GM03348 (cell line): ENCODE measurements around the gene KRT25.

Experiments used
- DNase-seq: peaks from one replicate; pipeline ENCODE4 v3.0.0; 2012; ENCODE audit warnings: low spot score

Gene KRT25, protein sequence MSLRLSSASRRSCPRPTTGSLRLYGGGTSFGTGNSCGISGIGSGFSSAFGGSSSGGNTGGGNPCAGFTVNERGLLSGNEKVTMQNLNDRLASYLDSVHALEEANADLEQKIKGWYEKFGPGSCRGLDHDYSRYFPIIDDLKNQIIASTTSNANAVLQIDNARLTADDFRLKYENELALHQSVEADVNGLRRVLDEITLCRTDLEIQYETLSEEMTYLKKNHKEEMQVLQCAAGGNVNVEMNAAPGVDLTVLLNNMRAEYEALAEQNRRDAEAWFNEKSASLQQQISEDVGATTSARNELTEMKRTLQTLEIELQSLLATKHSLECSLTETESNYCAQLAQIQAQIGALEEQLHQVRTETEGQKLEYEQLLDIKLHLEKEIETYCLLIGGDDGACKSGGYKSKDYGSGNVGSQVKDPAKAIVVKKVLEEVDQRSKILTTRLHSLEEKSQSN

GRCh38 chr17:40755231-40755630 lies at the start of gene KRT25:
Gene KRT25 (minus strand): TSS chr17:40755331. CDS start chr17:40755271, 60 bp downstream.
- no peak for DNase-seq

- DNase-seq, result peak; percentile 90
Observed at GRCh38 chr17:40803617-40804082, 48.5 kb upstream of the KRT25 start.

- DNase-seq, result no peak
Observed at GRCh38 chr17:40801157-40801556, 46.0 kb upstream of the KRT25 start.

DNA sequence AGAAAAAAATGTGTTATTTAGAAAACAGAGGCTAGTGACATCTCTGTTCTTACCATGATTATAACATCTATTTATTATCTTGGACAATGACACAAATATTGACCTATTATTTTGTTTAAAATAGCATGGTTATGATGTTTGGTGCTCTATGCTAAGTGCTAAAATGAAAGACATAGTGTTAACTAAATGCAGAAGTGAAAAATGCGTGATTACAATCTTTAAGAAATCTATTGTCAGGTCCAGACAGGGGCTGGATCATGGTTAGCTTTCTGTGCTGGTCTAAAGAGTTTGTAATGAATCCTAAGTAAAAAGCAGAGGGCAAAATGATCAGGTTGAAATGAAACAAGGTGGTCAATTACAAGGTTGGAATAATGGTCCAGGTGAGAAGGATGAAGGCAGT lies 45.2 kb upstream of the KRT25 start:
- DNase-seq, result no peak

DNA sequence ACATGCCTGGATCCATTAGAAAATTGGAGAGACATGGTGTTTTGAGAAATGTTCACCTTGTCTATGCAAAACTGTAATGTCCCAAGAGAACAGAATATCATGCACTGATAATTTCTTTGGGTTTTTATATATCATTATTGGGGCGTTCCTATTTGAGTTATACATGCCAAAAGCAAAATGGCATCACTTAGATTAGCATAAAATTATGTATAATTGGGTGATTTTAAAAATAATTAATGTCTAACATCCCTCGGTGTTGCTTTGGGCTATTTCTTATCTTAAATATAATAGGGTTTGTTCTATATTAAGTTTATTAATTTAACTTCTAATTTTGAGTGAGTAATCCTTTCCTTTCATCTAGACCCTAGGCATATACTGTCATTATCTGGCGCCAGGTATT lies 44.7 kb upstream of the KRT25 start, which contains the start of gene KRT28:
Gene KRT28 (minus strand): TSS at position 101 of the 400 bp plus-strand sequence. CDS start 66 bp downstream, at position 35.
- DNase-seq, result no peak

DNA sequence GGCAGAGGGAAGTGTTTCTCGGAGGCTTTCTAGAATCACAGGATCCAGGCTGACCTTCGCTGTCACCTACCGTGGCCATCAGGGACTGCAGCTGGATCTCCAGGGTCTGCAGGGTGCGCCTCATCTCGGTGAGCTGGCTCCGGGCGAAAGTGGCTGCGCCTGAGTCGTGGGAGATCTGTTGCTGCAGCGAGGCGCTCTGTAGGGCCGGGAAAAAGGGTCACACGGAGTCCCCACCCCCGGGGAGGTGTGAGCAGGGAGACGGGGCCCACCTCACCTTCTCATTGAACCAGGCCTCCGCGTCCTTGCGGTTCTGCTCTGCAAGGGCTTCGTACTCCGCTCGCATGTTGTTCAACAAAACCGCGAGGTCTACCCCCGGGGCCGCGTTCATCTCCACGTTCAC lies 41.7 kb upstream of the KRT25 start:
- DNase-seq, result no peak

- no peak for DNase-seq
Observed at GRCh38 chr17:40795019-40795667, 40.0 kb upstream of the KRT25 start.

- DNase-seq, result no peak
Observed at GRCh38 chr17:40794466-40794865, 39.3 kb upstream of the KRT25 start.

GRCh38 chr17:40793832-40794231 lies 38.7 kb upstream of the KRT25 start:
- no peak for DNase-seq

- peak; percentile 61 for DNase-seq
Observed at GRCh38 chr17:40791787-40792436, 36.8 kb upstream of the KRT25 start.

GRCh38 chr17:40791111-40791510 lies 36.0 kb upstream of the KRT25 start:
- peak; percentile 15 for DNase-seq

DNA sequence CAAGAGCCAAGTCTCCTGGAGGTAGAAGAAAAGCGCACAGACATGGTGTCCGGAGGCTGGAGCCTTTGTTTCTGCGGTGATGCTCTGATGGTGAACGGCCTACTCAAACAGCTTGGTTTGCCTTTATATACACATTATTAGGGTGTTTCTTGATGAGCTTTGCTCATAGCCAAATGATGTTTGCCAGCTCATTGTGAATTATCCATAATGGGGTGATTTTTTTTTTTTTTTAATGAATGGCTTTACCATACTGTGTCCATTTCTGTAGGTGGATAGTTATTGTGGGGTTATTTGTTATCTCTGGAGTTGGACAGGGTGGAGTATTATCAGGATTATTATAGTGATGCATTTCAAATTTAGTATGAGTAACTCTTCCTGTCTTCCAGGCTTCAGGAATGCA lies 27.3 kb upstream of the KRT25 start, which contains the start of gene KRT27:
Gene KRT27 (minus strand): TSS at position 101 of the 400 bp plus-strand sequence. CDS start 57 bp downstream, at position 44.
- DNase-seq, result no peak

DNA sequence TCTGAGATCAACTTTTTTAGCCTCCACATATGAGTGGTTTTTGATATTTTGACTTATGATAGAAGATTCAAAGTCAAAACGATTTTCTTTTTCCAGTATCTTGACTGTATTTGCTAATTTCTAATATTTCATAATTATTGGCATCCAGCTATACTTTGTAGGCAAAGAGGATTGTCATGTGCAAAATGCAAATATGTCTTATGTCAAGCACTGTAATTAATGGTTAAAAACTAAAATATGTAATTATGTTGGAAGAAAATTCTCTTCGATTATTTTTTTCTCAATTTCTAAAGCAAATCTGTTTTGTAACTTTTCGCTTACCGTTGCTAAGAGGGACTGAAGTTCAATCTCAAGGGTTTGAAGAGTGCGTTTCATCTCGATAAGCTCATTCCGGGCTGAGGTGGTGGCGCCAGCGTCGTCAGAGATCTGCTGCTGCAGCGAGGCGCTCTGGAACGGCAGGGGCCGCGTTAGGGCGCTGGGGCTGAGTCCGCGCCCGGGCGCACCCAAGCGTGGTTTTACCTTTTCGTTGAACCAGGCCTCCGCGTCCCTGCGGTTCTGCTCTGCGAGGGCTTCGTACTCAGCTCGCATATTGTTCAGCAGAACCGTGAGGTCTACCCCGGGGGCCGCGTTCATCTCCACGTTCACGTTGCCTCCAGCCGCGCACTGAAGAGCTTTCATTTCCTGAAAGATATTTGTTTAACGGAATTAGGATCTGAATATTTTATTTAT lies 24.2 kb upstream of the KRT25 start:
- DNase-seq, result no peak

DNA sequence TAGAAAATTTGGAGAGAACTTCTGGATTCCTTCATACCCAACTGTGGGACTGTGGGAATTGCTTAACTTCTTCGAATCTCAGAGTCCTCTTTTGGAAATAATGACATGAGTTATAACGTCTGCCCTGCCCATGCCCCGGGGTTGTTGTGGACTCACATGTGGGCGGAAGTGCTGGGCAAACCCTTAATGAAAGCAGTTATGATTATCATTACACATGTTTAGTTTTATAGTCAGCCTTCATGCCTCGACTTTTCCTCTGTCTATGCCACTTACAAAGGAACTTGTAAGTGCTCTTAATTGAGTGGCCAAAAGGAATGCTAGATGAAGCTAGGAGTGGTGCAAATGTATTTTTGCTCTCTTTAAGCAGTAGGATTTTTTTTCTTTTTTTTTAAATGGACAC lies 23.3 kb upstream of the KRT25 start:
- no peak for DNase-seq

DNA sequence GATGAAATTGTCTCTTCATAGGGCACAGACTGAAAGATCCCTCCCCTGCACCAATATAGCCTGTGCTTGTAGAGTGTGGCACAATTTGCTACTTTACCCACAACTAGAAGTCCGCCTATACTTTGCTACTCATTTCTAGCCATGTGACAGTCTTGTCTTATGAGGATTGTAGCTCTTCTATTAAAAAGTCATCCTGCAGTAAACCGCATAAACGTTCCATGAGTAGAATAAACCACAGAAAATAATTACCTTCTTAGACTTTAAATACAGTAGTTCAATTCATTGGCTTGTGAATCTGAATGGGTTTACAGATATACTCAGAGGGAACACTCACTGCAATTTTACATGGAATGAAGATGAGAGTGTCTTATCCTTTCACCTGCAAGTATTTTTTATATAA lies 22.8 kb upstream of the KRT25 start:
- DNase-seq, result no peak

DNA sequence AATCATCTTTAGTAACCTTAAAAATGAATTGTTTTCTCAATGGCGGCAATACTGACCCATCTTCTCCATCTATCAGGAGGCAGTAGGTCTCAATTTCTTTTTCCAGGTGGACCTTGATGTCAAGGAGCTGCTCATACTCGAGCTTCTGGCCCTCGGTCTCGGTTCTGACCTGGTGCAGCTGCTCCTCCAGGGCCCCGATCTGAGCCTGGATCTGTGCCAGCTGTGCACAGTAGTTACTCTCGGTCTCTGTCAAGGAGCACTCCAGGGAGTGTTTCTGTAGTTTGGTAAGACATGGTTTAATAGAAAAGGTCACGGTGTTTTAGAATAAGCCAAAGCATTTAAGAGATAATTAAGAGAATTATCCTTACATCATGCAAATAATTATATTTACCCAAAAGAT lies 22.3 kb upstream of the KRT25 start:
- DNase-seq, result no peak

DNA sequence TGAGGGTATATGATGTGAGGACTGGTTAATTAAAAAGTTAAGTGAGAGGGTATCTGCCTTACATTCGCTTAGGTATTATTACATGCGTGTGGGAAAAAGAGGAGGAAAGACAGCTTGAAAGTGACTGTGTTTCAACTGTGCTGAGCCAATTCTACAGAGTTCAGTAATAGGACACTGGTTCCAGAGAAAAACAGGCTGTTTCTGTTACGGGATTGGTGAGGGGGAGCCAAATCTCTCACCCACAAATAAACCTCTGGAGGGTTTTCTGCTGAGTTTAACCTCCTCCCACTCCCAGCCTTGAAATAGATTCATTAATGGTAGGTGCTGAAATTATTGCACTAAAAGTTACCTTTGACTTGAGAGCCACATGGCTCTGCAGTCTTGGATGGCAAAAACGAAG lies 20.8 kb upstream of the KRT25 start:
- DNase-seq, result no peak

DNA sequence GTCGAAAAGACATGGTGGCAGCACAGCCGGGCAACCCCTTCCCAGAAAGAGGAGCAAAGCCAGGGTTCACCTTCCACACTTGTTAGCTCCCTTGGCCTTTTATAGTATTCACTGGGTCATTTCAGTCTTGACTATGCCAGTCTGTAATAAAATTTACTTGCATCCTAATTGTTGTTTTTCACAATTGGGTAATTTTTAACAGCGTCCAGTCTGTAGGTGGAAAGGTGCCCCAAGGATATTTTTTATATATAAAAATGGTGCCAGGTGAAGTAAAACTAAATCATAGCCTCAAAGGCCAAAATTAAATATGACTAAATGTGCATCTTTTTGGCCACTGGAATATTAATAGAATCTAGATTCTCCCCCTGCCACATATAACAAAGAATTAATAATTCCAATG lies 17.0 kb upstream of the KRT25 start, which contains the start of gene KRT26:
Gene KRT26 (minus strand): TSS at position 101 of the 400 bp plus-strand sequence. CDS start 88 bp downstream, at position 13.
- no peak for DNase-seq

DNA sequence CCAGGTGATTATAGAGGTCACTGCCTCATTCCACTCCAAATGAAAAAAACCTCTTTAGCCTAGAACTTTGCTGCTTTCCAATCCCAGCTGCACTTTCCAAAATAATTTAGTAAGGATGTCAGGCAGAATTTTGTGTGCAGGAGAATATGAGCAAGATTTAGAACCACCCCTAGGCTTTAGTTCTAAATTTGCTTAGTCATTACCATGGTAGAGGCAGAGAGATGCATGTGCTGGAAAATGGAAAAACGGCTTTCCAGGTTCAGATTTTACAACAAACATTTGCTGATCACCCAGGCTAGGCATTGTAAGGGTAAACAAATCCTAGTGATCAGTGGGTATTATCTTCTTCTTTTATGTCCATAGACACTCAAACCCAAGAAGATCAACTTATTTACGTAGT lies 10.5 kb upstream of the KRT25 start:
- DNase-seq, result no peak

GRCh38 chr17:40763752-40764151 lies 8.6 kb upstream of the KRT25 start:
- no peak for DNase-seq

- no peak for DNase-seq
Observed at GRCh38 chr17:40760105-40761016, 5.2 kb upstream of the KRT25 start.
